WTC11 (cell line): Measurements from ENCODE around the gene UNKL. TPM values are rescaled to one million over a fixed set of nuclear protein-coding genes. Genes with fewer than 3 reads are reported as not detected.

Experiments
- ATAC-seq: fragments of 200-7000 bp; cut with Tn5 transposase; 2 replicates; pipeline ENCODE4 v1.10.0; 2021; ENCODE audit warnings: mild to moderate bottlenecking, moderate library complexity
- Bru-seq: library from RNA; stranded (reverse); fragments of 400-500 nt; gene quantifications from one replicate; lab custom pipeline; 2021; lab: Mats Ljungman, UMichigan
- CTCF ChIA-PET: fragments of 300-600 bp; sonication (Branson Sonifier 250); formaldehyde crosslinking; loops from one replicate; lab custom pipeline; 2021; ENCODE audit warnings: antibody characterized with exemption; lab: Charles Lee
- POLR2A ChIA-PET: fragments of 350-600 bp; sonication (Branson Sonifier 250); formaldehyde crosslinking; loops from one replicate; lab custom pipeline; 2021; ENCODE audit warnings: antibody characterized with exemption; lab: Charles Lee
- DNase-seq: peaks from one replicate; pipeline ENCODE4 v3.0.0; 2021; ENCODE audit warnings: low spot score
- H3K27ac Mint-ChIP-seq: 2 replicates; pipeline ENCODE4 v1.8.0; 2021; ENCODE audit warnings: mixed read lengths
- H3K27me3 Mint-ChIP-seq: 2 replicates; pipeline ENCODE4 v1.8.0; 2021; ENCODE audit warnings: low read depth, mild to moderate bottlenecking, moderate library complexity, mixed read lengths
- H3K36me3 Mint-ChIP-seq: 2 replicates; pipeline ENCODE4 v1.8.0; 2021; ENCODE audit warnings: mixed read lengths
- H3K4me1 Mint-ChIP-seq: 2 replicates; pipeline ENCODE4 v1.8.0; 2022; ENCODE audit warnings: mixed read lengths
- H3K4me3 Mint-ChIP-seq: 2 replicates; pipeline ENCODE4 v1.8.0; 2021; ENCODE audit warnings: mild to moderate bottlenecking, moderate library complexity, mixed read lengths
- H3K9me3 Mint-ChIP-seq: 2 replicates; pipeline ENCODE4 v1.8.0; 2021; ENCODE audit warnings: mixed read lengths
- ATF1 ChIP-seq: sonication (generic); formaldehyde crosslinking; IDR thresholded peaks from 2 replicates; pipeline ENCODE4 v1.8.1; 2023; ENCODE audit warnings: mild to moderate bottlenecking, moderate library complexity, missing genetic modification reagents
- ELF4 ChIP-seq: sonication (generic); formaldehyde crosslinking; IDR thresholded peaks from 2 replicates; pipeline ENCODE4 v1.8.1; 2022; ENCODE audit warnings: low read depth, mild to moderate bottlenecking, moderate library complexity, missing genetic modification reagents
- FOXP1 ChIP-seq: sonication (generic); formaldehyde crosslinking; IDR thresholded peaks from 2 replicates; pipeline ENCODE4 v1.8.0; 2022; ENCODE audit warnings: missing genetic modification reagents, mild to moderate bottlenecking, moderate library complexity, borderline replicate concordance
- HMGA2 ChIP-seq: fragments of 250-450 bp; sonication (Bioruptor Pico); IDR thresholded peaks from 2 replicates; pipeline ENCODE4 v1.4.0; 2021; ENCODE audit warnings: mild to moderate bottlenecking, moderate library complexity
- KAT7 ChIP-seq: sonication (generic); formaldehyde crosslinking; IDR thresholded peaks from 2 replicates; pipeline ENCODE4 v1.8.1; 2023; ENCODE audit warnings: missing genetic modification reagents, mild to moderate bottlenecking, borderline replicate concordance
- NFE2L1 ChIP-seq: sonication (generic); formaldehyde crosslinking; IDR thresholded peaks from 2 replicates; pipeline ENCODE4 v1.8.1; 2023; ENCODE audit warnings: missing genetic modification reagents
- NR2C2 ChIP-seq: sonication (generic); formaldehyde crosslinking; IDR thresholded peaks from 2 replicates; pipeline ENCODE4 v1.8.0; 2022; ENCODE audit warnings: mild to moderate bottlenecking, missing genetic modification reagents
- ZNF138 ChIP-seq: sonication (generic); formaldehyde crosslinking; conservative IDR thresholded peaks from 2 replicates; pipeline ENCODE4 v1.8.1; 2022; ENCODE audit warnings: mild to moderate bottlenecking, moderate library complexity, missing genetic modification reagents
- ZNF317 ChIP-seq: sonication (generic); formaldehyde crosslinking; IDR thresholded peaks from 2 replicates; pipeline ENCODE4 v1.8.1; 2023; ENCODE audit warnings: low read depth, mild to moderate bottlenecking, moderate library complexity, missing genetic modification reagents, borderline replicate concordance
- long read RNA-seq, 3 experiments: library from RNA in 1 of 3; library from capped mRNA in 1 of 3; library from polyadenylated mRNA in 1 of 3; unstranded in 2 of 3; stranded (forward) in 1 of 3; transcript quantifications; one replicate each; pipeline ENCODE4 v2.0.0, GENCODE V29; 2021
- total RNA-seq: library from RNA; stranded (reverse); gene quantifications from 3 replicates; pipeline ENCODE4 v1.2.3, GENCODE V29; 2021
- TF ChIP-seq, protein P1 (sequence below): sonication (generic); formaldehyde crosslinking; IDR thresholded peaks from 2 replicates; pipeline ENCODE4 v1.8.1; 2022; ENCODE audit warnings: low read depth, mild to moderate bottlenecking, moderate library complexity, missing genetic modification reagents, borderline replicate concordance
- TF ChIP-seq, protein P2 (sequence below): sonication (generic); formaldehyde crosslinking; IDR thresholded peaks from 2 replicates; pipeline ENCODE4 v1.8.0; 2022; ENCODE audit warnings: mild to moderate bottlenecking, missing genetic modification reagents
- TF ChIP-seq, protein P3 (sequence below): sonication (generic); formaldehyde crosslinking; IDR thresholded peaks from 2 replicates; pipeline ENCODE4 v1.8.1; 2022; ENCODE audit warnings: mild to moderate bottlenecking, missing genetic modification reagents, moderate library complexity, borderline replicate concordance
- TF ChIP-seq, protein P4 (sequence below): sonication (generic); formaldehyde crosslinking; IDR thresholded peaks from 2 replicates; pipeline ENCODE4 v1.8.1; 2023; ENCODE audit warnings: mild to moderate bottlenecking, missing genetic modification reagents, moderate library complexity
- TF ChIP-seq, protein P5 (sequence below): sonication (generic); formaldehyde crosslinking; IDR thresholded peaks from 2 replicates; pipeline ENCODE4 v1.8.1; 2022; ENCODE audit warnings: missing genetic modification reagents, borderline replicate concordance
- TF ChIP-seq, protein P6 (sequence below): fragments of 250-450 bp; sonication (Bioruptor Pico); IDR thresholded peaks from 2 replicates; pipeline ENCODE4 v1.9.0; 2021; ENCODE audit warnings: mild to moderate bottlenecking
- TF ChIP-seq, protein P7 (sequence below): sonication (generic); formaldehyde crosslinking; IDR thresholded peaks from 2 replicates; pipeline ENCODE4 v1.8.1; 2023; ENCODE audit warnings: mild to moderate bottlenecking, moderate library complexity, missing genetic modification reagents

The UNKL gene, protein sequence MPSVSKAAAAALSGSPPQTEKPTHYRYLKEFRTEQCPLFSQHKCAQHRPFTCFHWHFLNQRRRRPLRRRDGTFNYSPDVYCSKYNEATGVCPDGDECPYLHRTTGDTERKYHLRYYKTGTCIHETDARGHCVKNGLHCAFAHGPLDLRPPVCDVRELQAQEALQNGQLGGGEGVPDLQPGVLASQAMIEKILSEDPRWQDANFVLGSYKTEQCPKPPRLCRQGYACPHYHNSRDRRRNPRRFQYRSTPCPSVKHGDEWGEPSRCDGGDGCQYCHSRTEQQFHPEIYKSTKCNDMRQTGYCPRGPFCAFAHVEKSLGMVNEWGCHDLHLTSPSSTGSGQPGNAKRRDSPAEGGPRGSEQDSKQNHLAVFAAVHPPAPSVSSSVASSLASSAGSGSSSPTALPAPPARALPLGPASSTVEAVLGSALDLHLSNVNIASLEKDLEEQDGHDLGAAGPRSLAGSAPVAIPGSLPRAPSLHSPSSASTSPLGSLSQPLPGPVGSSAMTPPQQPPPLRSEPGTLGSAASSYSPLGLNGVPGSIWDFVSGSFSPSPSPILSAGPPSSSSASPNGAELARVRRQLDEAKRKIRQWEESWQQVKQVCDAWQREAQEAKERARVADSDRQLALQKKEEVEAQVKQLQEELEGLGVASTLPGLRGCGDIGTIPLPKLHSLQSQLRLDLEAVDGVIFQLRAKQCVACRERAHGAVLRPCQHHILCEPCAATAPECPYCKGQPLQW
- total RNA-seq: 42.0 to 53.3 TPM (median 42.3 TPM) in 3 replicates
- percentile 50 among the genes with signal in this experiment for Bru-seq, nascent RNA
- long read RNA-seq, experiment 1, full-length matches to known transcripts: 21 of 106 reads
- long read RNA-seq, experiment 1, partial matches to known transcripts: 8 of 106 reads
- long read RNA-seq, experiment 1, other reads (novel, unspliced or antisense): 77 of 106 reads
- long read RNA-seq, experiment 2, full-length matches to known transcripts: 4 of 17 reads
- long read RNA-seq, experiment 2, partial matches to known transcripts: 3 of 17 reads
- long read RNA-seq, experiment 2, other reads (novel, unspliced or antisense): 10 of 17 reads
- long read RNA-seq, experiment 3, partial matches to known transcripts: 0 of 8 reads
- long read RNA-seq, experiment 3, other reads (novel, unspliced or antisense): 3 of 8 reads

DNA sequence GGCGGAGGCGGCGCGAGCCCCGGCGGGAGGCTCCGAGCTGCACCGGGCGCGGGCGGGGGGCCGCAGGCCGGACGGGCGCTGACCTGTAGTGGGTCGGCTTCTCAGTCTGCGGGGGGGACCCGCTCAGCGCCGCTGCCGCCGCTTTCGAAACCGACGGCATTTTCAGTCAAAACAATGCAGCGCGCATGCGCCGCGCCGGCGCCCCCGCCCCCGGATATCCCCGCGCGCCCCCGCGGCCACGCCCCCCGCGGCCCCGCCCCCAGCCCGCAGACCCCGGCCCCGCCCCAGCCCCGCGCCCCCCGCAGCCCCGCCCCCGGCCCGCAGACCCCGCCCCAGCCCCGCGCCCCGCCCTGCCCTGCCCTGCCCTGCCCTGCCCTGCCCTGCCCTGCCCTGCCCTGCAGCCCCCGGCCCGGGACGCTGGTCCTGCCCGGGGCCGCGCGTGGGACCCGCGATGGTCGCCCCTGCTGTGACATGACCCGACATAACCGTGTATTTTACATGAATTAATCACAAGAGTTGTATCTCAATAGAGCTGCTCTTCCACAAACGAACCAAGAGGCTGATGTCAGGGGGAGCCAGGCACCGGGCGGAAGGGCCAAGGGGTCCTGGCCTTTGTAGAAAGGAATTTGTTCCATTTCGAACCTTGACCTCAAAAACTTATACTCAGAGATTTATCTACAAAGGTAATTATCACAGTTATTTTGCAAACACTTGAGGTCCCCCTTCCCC, at the start of gene UNKL:
Gene UNKL, minus strand, starts transcription at position 173 of the 729 bp plus-strand sequence. Its CDS starts 13 bp downstream, at position 160.
- POLR2A ChIA-PET: no interaction called here
- Mint-ChIP-seq H3K36me3 (no peaks in the 10 kb centered on the region), H3K27ac (peak within 1 kb of the TSS; percentile 60), H3K4me1 (peaks cover 5% of the 10 kb centered on the region; the same call in 1 of the 2 replicates), H3K27me3 (no peaks in the 10 kb centered on the region; the same call in 1 of the 2 replicates), H3K9me3 (no peaks in the 10 kb centered on the region), H3K4me3 (peak within 1 kb of the TSS; percentile 79)
- CTCF ChIA-PET: interaction anchor here (1.2 kb wide), 1 partner anchor 51 kb away, joined by 3 read pairs; no protein-coding TSS in a partner anchor
- peak; percentile 80 for DNase-seq
- ATAC-seq: peak; percentile 69
- TF ChIP-seq HMGA2 (no peak), ZNF317 (no peak), ATF1 (CRISPR knock-in tag) (no peak), KAT7 (CRISPR knock-in tag) (no peak), NFE2L1 (no peak), ZNF138 (CRISPR knock-in tag) (no peak), NR2C2 (CRISPR knock-in tag) (no peak), FOXP1 (CRISPR knock-in tag) (no peak), ELF4 (CRISPR knock-in tag) (no peak)
- TF ChIP-seq, protein P1, sequence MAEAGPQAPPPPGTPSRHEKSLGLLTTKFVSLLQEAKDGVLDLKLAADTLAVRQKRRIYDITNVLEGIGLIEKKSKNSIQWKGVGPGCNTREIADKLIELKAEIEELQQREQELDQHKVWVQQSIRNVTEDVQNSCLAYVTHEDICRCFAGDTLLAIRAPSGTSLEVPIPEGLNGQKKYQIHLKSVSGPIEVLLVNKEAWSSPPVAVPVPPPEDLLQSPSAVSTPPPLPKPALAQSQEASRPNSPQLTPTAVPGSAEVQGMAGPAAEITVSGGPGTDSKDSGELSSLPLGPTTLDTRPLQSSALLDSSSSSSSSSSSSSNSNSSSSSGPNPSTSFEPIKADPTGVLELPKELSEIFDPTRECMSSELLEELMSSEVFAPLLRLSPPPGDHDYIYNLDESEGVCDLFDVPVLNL (CRISPR knock-in tag): no peak
- TF ChIP-seq, protein P2, sequence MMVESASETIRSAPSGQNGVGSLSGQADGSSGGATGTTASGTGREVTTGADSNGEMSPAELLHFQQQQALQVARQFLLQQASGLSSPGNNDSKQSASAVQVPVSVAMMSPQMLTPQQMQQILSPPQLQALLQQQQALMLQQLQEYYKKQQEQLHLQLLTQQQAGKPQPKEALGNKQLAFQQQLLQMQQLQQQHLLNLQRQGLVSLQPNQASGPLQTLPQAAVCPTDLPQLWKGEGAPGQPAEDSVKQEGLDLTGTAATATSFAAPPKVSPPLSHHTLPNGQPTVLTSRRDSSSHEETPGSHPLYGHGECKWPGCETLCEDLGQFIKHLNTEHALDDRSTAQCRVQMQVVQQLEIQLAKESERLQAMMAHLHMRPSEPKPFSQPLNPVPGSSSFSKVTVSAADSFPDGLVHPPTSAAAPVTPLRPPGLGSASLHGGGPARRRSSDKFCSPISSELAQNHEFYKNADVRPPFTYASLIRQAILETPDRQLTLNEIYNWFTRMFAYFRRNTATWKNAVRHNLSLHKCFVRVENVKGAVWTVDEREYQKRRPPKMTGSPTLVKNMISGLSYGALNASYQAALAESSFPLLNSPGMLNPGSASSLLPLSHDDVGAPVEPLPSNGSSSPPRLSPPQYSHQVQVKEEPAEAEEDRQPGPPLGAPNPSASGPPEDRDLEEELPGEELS (CRISPR knock-in tag): no peak
- TF ChIP-seq, protein P3, sequence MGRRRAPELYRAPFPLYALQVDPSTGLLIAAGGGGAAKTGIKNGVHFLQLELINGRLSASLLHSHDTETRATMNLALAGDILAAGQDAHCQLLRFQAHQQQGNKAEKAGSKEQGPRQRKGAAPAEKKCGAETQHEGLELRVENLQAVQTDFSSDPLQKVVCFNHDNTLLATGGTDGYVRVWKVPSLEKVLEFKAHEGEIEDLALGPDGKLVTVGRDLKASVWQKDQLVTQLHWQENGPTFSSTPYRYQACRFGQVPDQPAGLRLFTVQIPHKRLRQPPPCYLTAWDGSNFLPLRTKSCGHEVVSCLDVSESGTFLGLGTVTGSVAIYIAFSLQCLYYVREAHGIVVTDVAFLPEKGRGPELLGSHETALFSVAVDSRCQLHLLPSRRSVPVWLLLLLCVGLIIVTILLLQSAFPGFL (CRISPR knock-in tag): no peak
- TF ChIP-seq, protein P4, sequence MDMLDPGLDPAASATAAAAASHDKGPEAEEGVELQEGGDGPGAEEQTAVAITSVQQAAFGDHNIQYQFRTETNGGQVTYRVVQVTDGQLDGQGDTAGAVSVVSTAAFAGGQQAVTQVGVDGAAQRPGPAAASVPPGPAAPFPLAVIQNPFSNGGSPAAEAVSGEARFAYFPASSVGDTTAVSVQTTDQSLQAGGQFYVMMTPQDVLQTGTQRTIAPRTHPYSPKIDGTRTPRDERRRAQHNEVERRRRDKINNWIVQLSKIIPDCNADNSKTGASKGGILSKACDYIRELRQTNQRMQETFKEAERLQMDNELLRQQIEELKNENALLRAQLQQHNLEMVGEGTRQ (CRISPR knock-in tag): no peak
- TF ChIP-seq, protein P5, sequence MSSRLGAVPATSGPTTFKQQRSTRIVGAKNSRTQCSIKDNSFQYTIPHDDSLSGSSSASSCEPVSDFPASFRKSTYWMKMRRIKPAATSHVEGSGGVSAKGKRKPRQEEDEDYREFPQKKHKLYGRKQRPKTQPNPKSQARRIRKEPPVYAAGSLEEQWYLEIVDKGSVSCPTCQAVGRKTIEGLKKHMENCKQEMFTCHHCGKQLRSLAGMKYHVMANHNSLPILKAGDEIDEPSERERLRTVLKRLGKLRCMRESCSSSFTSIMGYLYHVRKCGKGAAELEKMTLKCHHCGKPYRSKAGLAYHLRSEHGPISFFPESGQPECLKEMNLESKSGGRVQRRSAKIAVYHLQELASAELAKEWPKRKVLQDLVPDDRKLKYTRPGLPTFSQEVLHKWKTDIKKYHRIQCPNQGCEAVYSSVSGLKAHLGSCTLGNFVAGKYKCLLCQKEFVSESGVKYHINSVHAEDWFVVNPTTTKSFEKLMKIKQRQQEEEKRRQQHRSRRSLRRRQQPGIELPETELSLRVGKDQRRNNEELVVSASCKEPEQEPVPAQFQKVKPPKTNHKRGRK (CRISPR knock-in tag): no peak
- TF ChIP-seq, protein P6, sequence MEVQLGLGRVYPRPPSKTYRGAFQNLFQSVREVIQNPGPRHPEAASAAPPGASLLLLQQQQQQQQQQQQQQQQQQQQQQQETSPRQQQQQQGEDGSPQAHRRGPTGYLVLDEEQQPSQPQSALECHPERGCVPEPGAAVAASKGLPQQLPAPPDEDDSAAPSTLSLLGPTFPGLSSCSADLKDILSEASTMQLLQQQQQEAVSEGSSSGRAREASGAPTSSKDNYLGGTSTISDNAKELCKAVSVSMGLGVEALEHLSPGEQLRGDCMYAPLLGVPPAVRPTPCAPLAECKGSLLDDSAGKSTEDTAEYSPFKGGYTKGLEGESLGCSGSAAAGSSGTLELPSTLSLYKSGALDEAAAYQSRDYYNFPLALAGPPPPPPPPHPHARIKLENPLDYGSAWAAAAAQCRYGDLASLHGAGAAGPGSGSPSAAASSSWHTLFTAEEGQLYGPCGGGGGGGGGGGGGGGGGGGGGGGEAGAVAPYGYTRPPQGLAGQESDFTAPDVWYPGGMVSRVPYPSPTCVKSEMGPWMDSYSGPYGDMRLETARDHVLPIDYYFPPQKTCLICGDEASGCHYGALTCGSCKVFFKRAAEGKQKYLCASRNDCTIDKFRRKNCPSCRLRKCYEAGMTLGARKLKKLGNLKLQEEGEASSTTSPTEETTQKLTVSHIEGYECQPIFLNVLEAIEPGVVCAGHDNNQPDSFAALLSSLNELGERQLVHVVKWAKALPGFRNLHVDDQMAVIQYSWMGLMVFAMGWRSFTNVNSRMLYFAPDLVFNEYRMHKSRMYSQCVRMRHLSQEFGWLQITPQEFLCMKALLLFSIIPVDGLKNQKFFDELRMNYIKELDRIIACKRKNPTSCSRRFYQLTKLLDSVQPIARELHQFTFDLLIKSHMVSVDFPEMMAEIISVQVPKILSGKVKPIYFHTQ: no peak
- TF ChIP-seq, protein P7, sequence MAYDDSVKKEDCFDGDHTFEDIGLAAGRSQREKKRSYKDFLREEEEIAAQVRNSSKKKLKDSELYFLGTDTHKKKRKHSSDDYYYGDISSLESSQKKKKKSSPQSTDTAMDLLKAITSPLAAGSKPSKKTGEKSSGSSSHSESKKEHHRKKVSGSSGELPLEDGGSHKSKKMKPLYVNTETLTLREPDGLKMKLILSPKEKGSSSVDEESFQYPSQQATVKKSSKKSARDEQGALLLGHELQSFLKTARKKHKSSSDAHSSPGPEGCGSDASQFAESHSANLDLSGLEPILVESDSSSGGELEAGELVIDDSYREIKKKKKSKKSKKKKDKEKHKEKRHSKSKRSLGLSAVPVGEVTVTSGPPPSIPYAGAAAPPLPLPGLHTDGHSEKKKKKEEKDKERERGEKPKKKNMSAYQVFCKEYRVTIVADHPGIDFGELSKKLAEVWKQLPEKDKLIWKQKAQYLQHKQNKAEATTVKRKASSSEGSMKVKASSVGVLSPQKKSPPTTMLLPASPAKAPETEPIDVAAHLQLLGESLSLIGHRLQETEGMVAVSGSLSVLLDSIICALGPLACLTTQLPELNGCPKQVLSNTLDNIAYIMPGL (CRISPR knock-in tag): no peak
